ENCODE results near the gene PPP1R18.

Gene PPP1R18

GRCh38 chr6:30709101-30709868, 22.8 kb upstream of the PPP1R18 start:
- TF ChIP-seq CTCF (IDR thresholded peaks at IDR 0.05) = no peak

GRCh38 chr6:30707281-30707850, 20.9 kb upstream of the PPP1R18 start:
- no peak for TF ChIP-seq CTCF (IDR thresholded peaks at IDR 0.05)

- no peak for TF ChIP-seq CTCF (IDR thresholded peaks at IDR 0.05)
Measured at GRCh38 chr6:30705620-30706019, 19.2 kb upstream of the PPP1R18 start.

- TF ChIP-seq CTCF (IDR thresholded peaks at IDR 0.05) = no peak
Measured at GRCh38 chr6:30703821-30704220, 17.4 kb upstream of the PPP1R18 start.

- no peak for TF ChIP-seq CTCF (IDR thresholded peaks at IDR 0.05)
Measured at GRCh38 chr6:30703011-30703410, 16.6 kb upstream of the PPP1R18 start.

GRCh38 chr6:30700340-30700739, 13.9 kb upstream of the PPP1R18 start:
- TF ChIP-seq CTCF (IDR thresholded peaks at IDR 0.05) = no peak

GRCh38 chr6:30696432-30696831, 10.0 kb upstream of the PPP1R18 start:
- TF ChIP-seq CTCF (IDR thresholded peaks at IDR 0.05) = no peak
